Fibroblast of lung (primary cell): ENCODE measurements around the gene ANKS4B. TPM values are rescaled to one million over a fixed set of nuclear protein-coding genes. Genes with fewer than 3 reads are reported as not detected.

Experiments used
- DNase-seq, 2 donors: peaks; one replicate each; pipeline versions ENCODE4 v3.0.0 to v3.0.0-alpha.2; 2010; ENCODE audit warnings: low read depth in 2 of 2
- H2AFZ ChIP-seq: 2 replicates; pipeline ENCODE4 v1.5.1; 2012; ENCODE audit warnings: low read length, control low read depth, inconsistent platforms
- H3K27ac ChIP-seq: 2 replicates; pipeline ENCODE4 v1.5.1; 2011; ENCODE audit warnings: low read length, control low read depth; ENCODE audit not compliant: insufficient read depth
- H3K27me3 ChIP-seq: 2 replicates; pipeline ENCODE4 v1.5.1; 2011; ENCODE audit warnings: mild to moderate bottlenecking, low read length; ENCODE audit not compliant: control insufficient read depth, insufficient read depth
- H3K36me3 ChIP-seq: 2 replicates; pipeline ENCODE4 v1.5.1; 2011; ENCODE audit warnings: low read length; ENCODE audit not compliant: control insufficient read depth, insufficient read depth
- H3K4me1 ChIP-seq: 2 replicates; pipeline ENCODE4 v1.5.1; 2011; ENCODE audit warnings: low read length; ENCODE audit not compliant: control insufficient read depth, insufficient read depth; ENCODE audit errors: extremely low read depth
- H3K4me2 ChIP-seq: 2 replicates; pipeline ENCODE4 v1.5.1; 2011; ENCODE audit warnings: low read length, control low read depth; ENCODE audit not compliant: insufficient read depth; ENCODE audit errors: extremely low read depth
- H3K4me3 ChIP-seq, 4 experiments: fragments of 200-600 bp in 1 of 4; sonication (generic) in 1 of 4; replicated peaks in 1 of 4; 2 replicates each; pipeline ENCODE4 v1.5.1; 2011 to 2016; ENCODE audit warnings: low read length in 4 of 4, low read depth in 3 of 4, mild to moderate bottlenecking in 3 of 4, control low read depth in 2 of 4, inconsistent platforms in 1 of 4, mixed read lengths in 1 of 4; ENCODE audit not compliant: insufficient read depth in 1 of 4; ENCODE audit errors: control extremely low read depth in 1 of 4
- H3K79me2 ChIP-seq: 2 replicates; pipeline ENCODE4 v1.5.1; 2012; ENCODE audit warnings: mild to moderate bottlenecking, low read length, inconsistent platforms; ENCODE audit not compliant: control insufficient read depth, insufficient read depth
- H3K9ac ChIP-seq: 2 replicates; pipeline ENCODE4 v1.5.1; 2011; ENCODE audit warnings: mild to moderate bottlenecking, low read length, control low read depth; ENCODE audit not compliant: insufficient read depth
- H3K9me3 ChIP-seq: 2 replicates; pipeline ENCODE4 v1.5.1; 2012; ENCODE audit warnings: low read depth, low read length; ENCODE audit not compliant: control insufficient read depth, insufficient read depth
- H4K20me1 ChIP-seq: 2 replicates; pipeline ENCODE4 v1.5.1; 2011; ENCODE audit warnings: low read length; ENCODE audit not compliant: control insufficient read depth, insufficient read depth; ENCODE audit errors: extremely low read depth
- CTCF ChIP-seq, 2 donors: IDR thresholded peaks in 1 of 2; conservative IDR thresholded peaks in 1 of 2; 1 replicate in 1 of 2; 2 replicates in 1 of 2; pipeline ENCODE4 v1.5.1; 2011 to 2012; ENCODE audit warnings: low read length in 2 of 2, control low read depth in 1 of 2, inconsistent platforms in 1 of 2, low read depth in 1 of 2, mild to moderate bottlenecking in 1 of 2
- EZH2 ChIP-seq: IDR thresholded peaks from 2 replicates; pipeline ENCODE4 v1.5.1; 2012; ENCODE audit warnings: low read length, control low read depth, mild to moderate bottlenecking; ENCODE audit errors: missing control alignments
- polyA plus RNA-seq, 2 donors: library from polyadenylated mRNA; depleted of rRNA in 1 of 2; stranded (reverse) in 1 of 2; unstranded in 1 of 2; fragments of >200 nt; gene quantifications; 2 replicates each; pipeline ENCODE4 v1.2.1, GENCODE V29; 2011 to 2012; ENCODE audit warnings: missing spikeins in 1 of 2
- total RNA-seq: library from RNA; depleted of rRNA; stranded (reverse); fragments of >200 nt; gene quantifications from 2 replicates; pipeline ENCODE4 v1.2.1, GENCODE V29; 2014

The ANKS4B gene
- total and polyA plus RNA-seq, 2 donors (not counting 1 experiment from before 2014, with no cell fraction given), result not detected

GRCh38 chr16:21235199-21235585 is 1.7 kb downstream of the ANKS4B start:
- Histone ChIP-seq H3K4me2 (no peak overlapping the region), H3K9me3 (no peaks in the 10 kb centered on the region), H3K36me3 (no peaks in the 10 kb centered on the region), H4K20me1 (no peaks in the 10 kb centered on the region), H3K9ac (no peak overlapping the region), H3K27ac (no peak overlapping the region), H3K27me3 (no peaks in the 10 kb centered on the region), H3K79me2 (no peaks in the 10 kb centered on the region), H3K4me1 (no peaks in the 10 kb centered on the region), H3K4me3 (no peak overlapping the region), H2AFZ (no peak overlapping the region)
- no peak for DNase-seq
- no peak for TF ChIP-seq CTCF (conservative IDR thresholded peaks at IDR 0.05 in 1 of 2, IDR thresholded peaks at IDR 0.05 in 1 of 2; ENCODE audit: low read depth in 1 of 2, low read length in 2 of 2)
- TF ChIP-seq EZH2, result no peak

GRCh38 chr16:21236831-21237230 is 3.3 kb downstream of the ANKS4B start:
- H3K27ac ChIP-seq, result no peak overlapping the region
- H3K4me3 ChIP-seq, result no peak overlapping the region
- H2AFZ ChIP-seq, result no peak overlapping the region
- TF ChIP-seq CTCF (conservative IDR thresholded peaks at IDR 0.05 in 1 of 2, IDR thresholded peaks at IDR 0.05 in 1 of 2; ENCODE audit: low read depth in 1 of 2, low read length in 2 of 2), result no peak
- TF ChIP-seq EZH2, result no peak
- no peaks in the 10 kb centered on the region for H3K36me3 ChIP-seq
- H3K4me1 ChIP-seq, result no peaks in the 10 kb centered on the region
- H3K4me2 ChIP-seq, result no peak overlapping the region
- no peak for DNase-seq
- no peaks in the 10 kb centered on the region for H4K20me1 ChIP-seq
- no peaks in the 10 kb centered on the region for H3K79me2 ChIP-seq
- no peak overlapping the region for H3K9ac ChIP-seq
- H3K27me3 ChIP-seq, result no peaks in the 10 kb centered on the region
- H3K9me3 ChIP-seq, result no peaks in the 10 kb centered on the region

- no peak for TF ChIP-seq CTCF (conservative IDR thresholded peaks at IDR 0.05 in 1 of 2, IDR thresholded peaks at IDR 0.05 in 1 of 2; ENCODE audit: low read depth in 1 of 2, low read length in 2 of 2)
- no peak for TF ChIP-seq EZH2
- H4K20me1 ChIP-seq, result no peaks in the 10 kb centered on the region
- H3K27me3 ChIP-seq, result no peaks in the 10 kb centered on the region
Measured at GRCh38 chr16:21239646-21240045, 6.1 kb downstream of the ANKS4B start.

More at GRCh38 chr16:21239646-21240045, 6.1 kb downstream of the ANKS4B start:
- DNase-seq, result no peak
- Histone ChIP-seq H3K9me3 (no peaks in the 10 kb centered on the region), H3K4me3 (no peak overlapping the region), H2AFZ (no peak overlapping the region), H3K9ac (no peak overlapping the region), H3K36me3 (no peaks in the 10 kb centered on the region), H3K27ac (no peak overlapping the region), H3K4me1 (no peaks in the 10 kb centered on the region), H3K79me2 (no peaks in the 10 kb centered on the region), H3K4me2 (no peak overlapping the region)
